IPS-15b (cell line): ENCODE measurements around the gene SCAMP3.
A peak's percentile ranks its signal among the peaks of the same experiment; 100 is the strongest.
"Not testable (repeated sequence)": the region's sequence is repeated elsewhere in the genome, so short reads cannot be mapped to it uniquely, and the experiment has no call there.

ENCODE experiments used
- H3K27me3 ChIP-seq: one replicate; pipeline ENCODE4 v1.6.1; 2013; ENCODE audit warnings: low read length; ENCODE audit not compliant: control insufficient read depth, insufficient read depth
- H3K36me3 ChIP-seq: one replicate; pipeline ENCODE4 v1.6.1; 2013; ENCODE audit warnings: low read length; ENCODE audit not compliant: control insufficient read depth, insufficient read depth
- H3K4me1 ChIP-seq: one replicate; pipeline ENCODE4 v1.6.1; 2013; ENCODE audit warnings: mild to moderate bottlenecking, low read length; ENCODE audit not compliant: control insufficient read depth, insufficient read depth
- H3K4me3 ChIP-seq: one replicate; pipeline ENCODE4 v1.5.1; 2013; ENCODE audit warnings: low read depth, low read length
- H3K9ac ChIP-seq: one replicate; pipeline ENCODE4 v1.6.1; 2013; ENCODE audit warnings: low read depth, mild to moderate bottlenecking, low read length
- H3K9me3 ChIP-seq: one replicate; pipeline ENCODE4 v1.6.1; 2013; ENCODE audit warnings: mild to moderate bottlenecking, low read length; ENCODE audit not compliant: control insufficient read depth, insufficient read depth

The SCAMP3 gene

GRCh38 chr1:155250633-155251449, 11.3 kb downstream of the SCAMP3 start:
- Histone ChIP-seq H3K4me3 (peak overlapping the region; percentile 71), H3K36me3 (peaks cover 11% of the 10 kb centered on the region), H3K27me3 (peaks cover 10% of the 10 kb centered on the region), H3K9ac (peak overlapping the region; percentile 26), H3K9me3 (no peaks in the 10 kb centered on the region), H3K4me1 (no peaks in the 10 kb centered on the region)

GRCh38 chr1:155250246-155250632, 11.9 kb downstream of the SCAMP3 start:
- Histone ChIP-seq H3K4me3 (peak overlapping the region; percentile 71), H3K9me3 (no peaks in the 10 kb centered on the region), H3K27me3 (peaks cover 14% of the 10 kb centered on the region), H3K9ac (no peak overlapping the region), H3K36me3 (peaks cover 11% of the 10 kb centered on the region), H3K4me1 (no peaks in the 10 kb centered on the region)

- H3K4me1 ChIP-seq, result no peaks in the 10 kb centered on the region
- no peaks in the 10 kb centered on the region for H3K9me3 ChIP-seq
- peaks cover 24% of the 10 kb centered on the region for H3K27me3 ChIP-seq
- H3K4me3 ChIP-seq, result no peak overlapping the region
- H3K9ac ChIP-seq, result no peak overlapping the region
- H3K36me3 ChIP-seq, result peaks cover 11% of the 10 kb centered on the region
Measured at GRCh38 chr1:155247667-155248553, 14.2 kb downstream of the SCAMP3 start.

GRCh38 chr1:155246796-155247195, 15.4 kb downstream of the SCAMP3 start:
- Histone ChIP-seq H3K36me3 (peaks cover 11% of the 10 kb centered on the region), H3K27me3 (peaks cover 26% of the 10 kb centered on the region)
- not testable (repeated sequence) for H3K9ac ChIP-seq, H3K4me3 ChIP-seq, H3K4me1 ChIP-seq, H3K9me3 ChIP-seq

GRCh38 chr1:155245163-155245524, 17.0 kb downstream of the SCAMP3 start:
- Histone ChIP-seq H3K36me3 (peaks cover 11% of the 10 kb centered on the region), H3K4me1 (no peaks in the 10 kb centered on the region), H3K4me3 (peak overlapping the region; percentile 68), H3K9ac (peak overlapping the region; percentile 37), H3K27me3 (peaks cover 26% of the 10 kb centered on the region), H3K9me3 (no peaks in the 10 kb centered on the region)

GRCh38 chr1:155244368-155245162, 17.6 kb downstream of the SCAMP3 start:
- no peaks in the 10 kb centered on the region for H3K4me1 ChIP-seq
- peak overlapping the region; percentile 68 for H3K4me3 ChIP-seq
- peaks cover 26% of the 10 kb centered on the region for H3K27me3 ChIP-seq
- H3K36me3 ChIP-seq, result peaks cover 11% of the 10 kb centered on the region
- H3K9me3 ChIP-seq, result no peaks in the 10 kb centered on the region
- H3K9ac ChIP-seq, result peak overlapping the region; percentile 73

GRCh38 chr1:155242805-155243358, 19.3 kb downstream of the SCAMP3 start:
- Histone ChIP-seq H3K4me3 (peak overlapping the region; percentile 53), H3K9me3 (no peaks in the 10 kb centered on the region), H3K9ac (no peak overlapping the region), H3K4me1 (no peaks in the 10 kb centered on the region), H3K36me3 (peaks cover 5% of the 10 kb centered on the region), H3K27me3 (peaks cover 26% of the 10 kb centered on the region)

- Histone ChIP-seq H3K4me1 (no peaks in the 10 kb centered on the region), H3K36me3 (peaks cover 3% of the 10 kb centered on the region), H3K9ac (no peak overlapping the region)
Measured at GRCh38 chr1:155241841-155242264, 20.3 kb downstream of the SCAMP3 start.

GRCh38 chr1:155241069-155241679, 21.0 kb downstream of the SCAMP3 start:
- H3K4me1 ChIP-seq, result no peaks in the 10 kb centered on the region
- no peaks in the 10 kb centered on the region for H3K9me3 ChIP-seq
- H3K27me3 ChIP-seq, result peaks cover 19% of the 10 kb centered on the region
- H3K36me3 ChIP-seq, result peaks cover 3% of the 10 kb centered on the region
- H3K4me3 ChIP-seq, result peak overlapping the region; percentile 50
- no peak overlapping the region for H3K9ac ChIP-seq

More at GRCh38 chr1:155241841-155242264, 20.3 kb downstream of the SCAMP3 start:
- Histone ChIP-seq H3K27me3 (peaks cover 24% of the 10 kb centered on the region), H3K4me3 (no peak overlapping the region), H3K9me3 (no peaks in the 10 kb centered on the region)

GRCh38 chr1:155236451-155236850, 25.7 kb downstream of the SCAMP3 start:
- no peaks in the 10 kb centered on the region for H3K27me3 ChIP-seq
- H3K4me3 ChIP-seq, result no peak overlapping the region
- H3K36me3 ChIP-seq, result peaks cover 3% of the 10 kb centered on the region
- H3K9me3 ChIP-seq, result no peaks in the 10 kb centered on the region
- H3K9ac ChIP-seq, result no peak overlapping the region
- no peaks in the 10 kb centered on the region for H3K4me1 ChIP-seq

GRCh38 chr1:155235375-155235774, 26.8 kb downstream of the SCAMP3 start:
- not testable (repeated sequence) for H3K4me1 ChIP-seq, H3K36me3 ChIP-seq, H3K9ac ChIP-seq, H3K4me3 ChIP-seq, H3K27me3 ChIP-seq, H3K9me3 ChIP-seq
